ENCODE measurements around the gene PRKN. TPM values are rescaled to one million over a fixed set of nuclear protein-coding genes. Genes with fewer than 3 reads are reported as not detected.

Gene PRKN
- total RNA-seq, 1 experiment from 2014 or later: 0.34 TPM

DNA sequence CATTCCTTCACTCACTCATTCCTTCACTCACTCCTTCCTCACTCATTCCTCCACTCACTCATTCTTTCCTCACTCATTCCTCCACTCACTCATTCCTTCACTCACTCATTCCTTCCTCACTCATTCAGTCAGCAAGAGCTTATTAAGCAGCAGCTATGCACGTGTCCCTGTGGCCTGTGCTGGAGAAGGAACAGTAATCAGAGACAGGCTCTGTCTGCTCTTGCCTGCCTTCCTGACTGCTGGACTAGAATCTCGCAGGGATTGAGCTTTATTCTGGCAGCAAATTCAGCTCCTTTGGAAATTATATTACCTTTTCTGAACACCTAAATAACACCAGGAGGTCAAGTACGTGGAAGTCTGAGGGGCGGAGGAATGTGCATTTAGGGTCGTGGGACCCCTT is 1314.8 kb downstream of the PRKN start:
- Histone ChIP-seq H3K4me3 (ENCODE audit: low read depth, low read length) (no peak overlapping the region), H3K36me3 (ENCODE audit: control insufficient read depth, insufficient read depth, low read length) (no peaks in the 10 kb centered on the region), H3K27me3 (replicated peaks; ENCODE audit: control insufficient read depth, insufficient read depth, low read length) (no peaks in the 10 kb centered on the region), H3K9me3 (no peaks in the 10 kb centered on the region), H3K4me1 (peaks cover 1% of the 10 kb centered on the region; the same call in 1 of the 2 replicates)
- ChIA-PET POLR2A (no interaction called here), CTCF (interaction anchor here (0.7 kb wide), 1 partner anchor 106 kb away, joined by 3 read pairs; no protein-coding TSS in a partner anchor)
- Mint-ChIP-seq H3K36me3 (ENCODE audit: insufficient read depth, unreplicated experiment) (no peaks in the 10 kb centered on the region), H3K27me3 (ENCODE audit: insufficient read depth, unreplicated experiment) (no peaks in the 10 kb centered on the region), H3K4me1 (ENCODE audit: low read depth, unreplicated experiment) (peaks cover 3% of the 10 kb centered on the region), H3K27ac (ENCODE audit: unreplicated experiment) (no peak overlapping the region), H3K4me3 (ENCODE audit: unreplicated experiment) (no peak overlapping the region), H3K9me3 (ENCODE audit: unreplicated experiment) (no peaks in the 10 kb centered on the region)
- intact Hi-C loops (cut with micrococcal nuclease; ENCODE audit: unreplicated experiment): no loop called here
- BruUV-seq (replicated peaks): no TSS peak
- TF ChIP-seq, protein P1, sequence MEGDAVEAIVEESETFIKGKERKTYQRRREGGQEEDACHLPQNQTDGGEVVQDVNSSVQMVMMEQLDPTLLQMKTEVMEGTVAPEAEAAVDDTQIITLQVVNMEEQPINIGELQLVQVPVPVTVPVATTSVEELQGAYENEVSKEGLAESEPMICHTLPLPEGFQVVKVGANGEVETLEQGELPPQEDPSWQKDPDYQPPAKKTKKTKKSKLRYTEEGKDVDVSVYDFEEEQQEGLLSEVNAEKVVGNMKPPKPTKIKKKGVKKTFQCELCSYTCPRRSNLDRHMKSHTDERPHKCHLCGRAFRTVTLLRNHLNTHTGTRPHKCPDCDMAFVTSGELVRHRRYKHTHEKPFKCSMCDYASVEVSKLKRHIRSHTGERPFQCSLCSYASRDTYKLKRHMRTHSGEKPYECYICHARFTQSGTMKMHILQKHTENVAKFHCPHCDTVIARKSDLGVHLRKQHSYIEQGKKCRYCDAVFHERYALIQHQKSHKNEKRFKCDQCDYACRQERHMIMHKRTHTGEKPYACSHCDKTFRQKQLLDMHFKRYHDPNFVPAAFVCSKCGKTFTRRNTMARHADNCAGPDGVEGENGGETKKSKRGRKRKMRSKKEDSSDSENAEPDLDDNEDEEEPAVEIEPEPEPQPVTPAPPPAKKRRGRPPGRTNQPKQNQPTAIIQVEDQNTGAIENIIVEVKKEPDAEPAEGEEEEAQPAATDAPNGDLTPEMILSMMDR (IDR thresholded peaks at IDR 0.05; ENCODE audit: insufficient read depth in 1 of 2, low read depth in 1 of 2, low read length in 1 of 2, severe bottlenecking in 1 of 2, unreplicated experiment in 1 of 2): no peak
- DNase-seq: no peak

DNA sequence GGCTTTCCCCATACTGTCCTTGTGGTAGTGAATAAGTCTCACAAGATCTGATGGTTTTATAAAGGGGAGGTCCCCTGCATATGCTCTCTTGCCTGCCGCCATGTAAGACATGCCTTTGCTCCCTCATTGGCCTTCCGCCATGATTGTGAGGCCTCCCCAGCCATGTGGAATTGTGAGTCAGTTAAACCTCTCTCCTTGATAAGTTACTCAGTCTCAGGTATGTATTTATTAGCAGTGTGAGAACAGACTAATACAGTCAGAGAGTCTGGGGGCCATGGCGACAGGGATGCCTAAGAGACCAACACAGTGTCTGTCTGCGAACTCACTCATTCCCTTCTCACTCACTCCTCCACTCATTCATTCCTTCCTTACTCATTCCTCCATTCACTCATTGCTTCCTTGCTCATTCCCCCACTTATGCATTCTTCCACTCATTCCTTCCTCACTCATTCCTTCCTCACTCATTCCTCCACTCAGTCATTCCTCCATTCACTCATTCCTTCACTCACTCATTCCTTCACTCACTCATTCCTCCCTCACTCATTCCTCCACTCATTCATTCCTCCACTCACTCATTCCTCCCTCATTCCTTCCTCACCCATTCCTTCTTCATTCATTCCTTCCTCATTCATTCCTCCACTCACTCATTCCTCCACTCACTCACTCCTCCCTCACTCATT is 1316.2 kb downstream of the PRKN start:
- DNase-seq: no peak
- no peaks in the 10 kb centered on the region for H3K36me3 Mint-ChIP-seq (ENCODE audit: insufficient read depth, unreplicated experiment)
- ChIA-PET CTCF (no interaction called here), POLR2A (no interaction called here)
- Histone ChIP-seq H3K36me3 (ENCODE audit: control insufficient read depth, insufficient read depth, low read length) (no peaks in the 10 kb centered on the region), H3K4me1 (peaks cover 8% of the 10 kb centered on the region; the same call in 1 of the 2 replicates), H3K9me3 (no peaks in the 10 kb centered on the region), H3K27me3 (replicated peaks; ENCODE audit: control insufficient read depth, insufficient read depth, low read length) (no peaks in the 10 kb centered on the region), H3K4me3 (ENCODE audit: low read depth, low read length) (no peak overlapping the region)
- no peak overlapping the region for H3K27ac Mint-ChIP-seq (ENCODE audit: unreplicated experiment)
- H3K9me3 Mint-ChIP-seq (ENCODE audit: unreplicated experiment): no peaks in the 10 kb centered on the region
- intact Hi-C loops (cut with micrococcal nuclease; ENCODE audit: unreplicated experiment): no loop called here
- H3K4me3 Mint-ChIP-seq (ENCODE audit: unreplicated experiment): no peak overlapping the region
- no peaks in the 10 kb centered on the region for H3K27me3 Mint-ChIP-seq (ENCODE audit: insufficient read depth, unreplicated experiment)
- TF ChIP-seq, protein P1 (IDR thresholded peaks at IDR 0.05; ENCODE audit: insufficient read depth in 1 of 2, low read depth in 1 of 2, low read length in 1 of 2, severe bottlenecking in 1 of 2, unreplicated experiment in 1 of 2): no peak
- H3K4me1 Mint-ChIP-seq (ENCODE audit: low read depth, unreplicated experiment): peaks cover 6% of the 10 kb centered on the region
- no TSS peak for BruUV-seq (replicated peaks)

DNA sequence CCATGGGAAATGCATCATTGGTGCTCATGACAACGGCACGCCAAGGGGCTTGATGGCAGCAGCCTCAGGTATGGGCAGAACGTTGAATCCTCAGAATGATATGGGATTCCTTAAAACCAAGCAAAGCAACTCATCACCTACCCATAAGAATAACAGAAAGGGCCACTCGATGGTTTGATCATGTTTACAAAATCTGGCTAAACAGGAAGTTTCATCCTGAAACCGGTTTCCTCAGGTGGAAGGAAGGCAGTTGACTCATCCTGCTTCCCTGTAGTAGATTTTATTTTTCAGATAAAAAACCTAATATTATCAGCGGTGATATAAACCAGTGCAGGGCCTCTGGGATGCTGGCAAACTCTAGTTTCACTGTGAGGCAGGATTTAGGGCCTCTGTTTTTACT is 1316.8 kb downstream of the PRKN start:
- intact Hi-C loops (cut with micrococcal nuclease; ENCODE audit: unreplicated experiment): no loop called here
- CTCF ChIA-PET: interaction anchor here (0.6 kb wide), 1 partner anchor 8 kb away, joined by 3 read pairs; no protein-coding TSS in a partner anchor

More for the DNA sequence above, 1316.8 kb downstream of the PRKN start:
- POLR2A ChIA-PET: no interaction called here
- H3K9me3 Mint-ChIP-seq (ENCODE audit: unreplicated experiment): no peaks in the 10 kb centered on the region
- Histone ChIP-seq H3K36me3 (ENCODE audit: control insufficient read depth, insufficient read depth, low read length) (no peaks in the 10 kb centered on the region), H3K4me1 (peaks cover 8% of the 10 kb centered on the region; the same call in 1 of the 2 replicates), H3K9me3 (no peaks in the 10 kb centered on the region), H3K27me3 (replicated peaks; ENCODE audit: control insufficient read depth, insufficient read depth, low read length) (no peaks in the 10 kb centered on the region), H3K4me3 (ENCODE audit: low read depth, low read length) (no peak overlapping the region)
- peaks cover 6% of the 10 kb centered on the region for H3K4me1 Mint-ChIP-seq (ENCODE audit: low read depth, unreplicated experiment)
- no peak overlapping the region for H3K27ac Mint-ChIP-seq (ENCODE audit: unreplicated experiment)
- no peak for DNase-seq
- no TSS peak for BruUV-seq (replicated peaks)
- H3K27me3 Mint-ChIP-seq (ENCODE audit: insufficient read depth, unreplicated experiment): no peaks in the 10 kb centered on the region
- no peaks in the 10 kb centered on the region for H3K36me3 Mint-ChIP-seq (ENCODE audit: insufficient read depth, unreplicated experiment)
- no peak overlapping the region for H3K4me3 Mint-ChIP-seq (ENCODE audit: unreplicated experiment)
- TF ChIP-seq, protein P1 (IDR thresholded peaks at IDR 0.05; ENCODE audit: insufficient read depth in 1 of 2, low read depth in 1 of 2, low read length in 1 of 2, severe bottlenecking in 1 of 2, unreplicated experiment in 1 of 2): no peak
